ENCODE measurements around the gene TRMT112.

DNA sequence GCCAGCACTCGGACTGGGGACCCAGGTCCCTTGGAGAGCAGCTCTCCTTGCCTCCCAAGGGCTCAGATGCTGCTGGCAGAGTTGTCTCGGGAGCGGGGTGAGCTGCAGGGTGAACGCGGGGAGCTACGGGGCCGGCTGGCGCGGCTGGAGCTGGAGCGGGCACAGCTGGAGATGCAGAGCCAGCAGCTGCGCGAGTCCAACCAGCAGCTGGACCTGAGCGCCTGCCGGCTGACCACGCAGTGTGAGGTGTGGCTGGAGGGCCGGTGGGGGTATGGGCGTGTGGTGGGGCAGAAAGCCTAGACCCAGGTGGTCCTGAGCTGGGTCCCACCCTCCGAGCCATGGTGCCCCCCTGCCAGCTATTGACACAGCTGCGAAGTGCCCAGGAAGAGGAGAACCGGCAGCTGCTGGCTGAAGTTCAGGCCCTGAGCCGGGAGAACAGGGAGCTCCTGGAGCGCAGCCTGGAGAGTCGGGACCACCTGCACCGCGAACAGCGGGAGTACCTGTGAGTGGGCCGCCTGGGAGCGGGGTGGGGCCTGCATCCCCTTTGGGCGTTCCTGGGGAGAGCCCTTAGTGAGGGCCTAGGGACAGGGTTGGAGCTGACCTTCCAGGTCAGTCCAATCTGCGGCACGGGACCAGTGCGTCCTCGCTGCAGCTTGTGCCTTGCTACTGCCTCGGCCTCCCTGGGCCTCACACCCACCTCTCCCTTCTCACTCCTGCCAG lies 35.8 kb upstream of the TRMT112 start:
- TF ChIP-seq POLR2A (IDR thresholded peaks at IDR 0.05; ENCODE audit: low read length) (no peak), GATA1 (IDR thresholded peaks at IDR 0.05; ENCODE audit: low read depth, low read length) (no peak)
